Measurements from ENCODE around the gene HOMER3.
"Not testable (repeated sequence)": the region's sequence is repeated elsewhere in the genome, so short reads cannot be mapped to it uniquely, and the experiment has no call there.

The HOMER3 gene

GRCh38 chr19:18952364-18953003, 11.5 kb upstream of the HOMER3 start:
- not testable (repeated sequence) for DNase-seq (ENCODE audit: low read depth)

GRCh38 chr19:18951721-18952281, 10.8 kb upstream of the HOMER3 start:
- DNase-seq (ENCODE audit: low read depth) = no peak

- no peak for DNase-seq (ENCODE audit: low read depth)
Observed at GRCh38 chr19:18949858-18950257, 8.8 kb upstream of the HOMER3 start.

GRCh38 chr19:18948976-18949356, 7.9 kb upstream of the HOMER3 start:
- DNase-seq (ENCODE audit: low read depth) = no peak

DNA sequence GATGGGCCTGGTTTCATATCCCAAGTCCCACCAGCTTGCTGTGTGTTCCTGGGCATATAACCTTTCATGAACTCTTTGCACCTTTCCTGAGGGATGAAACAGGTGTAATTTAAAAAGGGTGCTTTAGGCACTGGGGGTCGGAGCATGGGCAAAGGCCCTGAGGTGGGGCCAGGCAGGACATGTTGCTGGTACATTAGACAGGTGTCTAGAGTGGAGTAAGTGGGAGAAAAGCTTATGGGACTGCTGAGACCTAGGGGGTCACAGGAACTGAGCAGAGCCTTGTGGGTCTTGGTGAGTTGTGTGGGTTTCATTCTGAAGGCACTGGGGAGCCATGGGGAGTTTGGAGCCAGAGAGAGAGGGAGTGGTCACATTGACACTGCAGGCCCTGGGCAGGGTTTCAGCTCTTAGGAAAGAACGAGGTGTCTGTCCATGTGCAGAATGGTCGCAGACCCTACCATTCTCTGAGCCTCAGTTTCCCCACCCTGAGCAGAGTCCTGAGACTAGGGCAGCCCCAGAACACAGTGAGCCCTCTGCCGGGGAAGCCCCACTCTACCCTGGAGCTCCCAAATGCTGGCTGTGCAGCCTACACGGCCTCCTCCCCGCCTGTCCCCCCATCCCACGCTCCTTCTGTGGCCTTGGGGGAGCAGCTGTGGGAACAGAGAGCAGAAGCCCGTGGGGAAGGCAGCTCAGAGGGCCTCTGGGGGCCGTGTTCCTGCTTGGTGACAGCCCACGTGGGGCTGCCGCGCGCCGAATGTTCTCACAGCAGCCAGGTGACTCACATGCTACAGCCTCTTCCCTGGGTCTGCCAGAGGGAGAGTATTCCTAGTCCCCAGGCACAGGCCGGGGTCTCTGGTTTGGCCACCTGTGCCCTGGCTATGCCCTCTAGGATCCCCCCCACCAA, 7.3 kb upstream of the HOMER3 start:
- DNase-seq (ENCODE audit: low read depth) = no peak

DNA sequence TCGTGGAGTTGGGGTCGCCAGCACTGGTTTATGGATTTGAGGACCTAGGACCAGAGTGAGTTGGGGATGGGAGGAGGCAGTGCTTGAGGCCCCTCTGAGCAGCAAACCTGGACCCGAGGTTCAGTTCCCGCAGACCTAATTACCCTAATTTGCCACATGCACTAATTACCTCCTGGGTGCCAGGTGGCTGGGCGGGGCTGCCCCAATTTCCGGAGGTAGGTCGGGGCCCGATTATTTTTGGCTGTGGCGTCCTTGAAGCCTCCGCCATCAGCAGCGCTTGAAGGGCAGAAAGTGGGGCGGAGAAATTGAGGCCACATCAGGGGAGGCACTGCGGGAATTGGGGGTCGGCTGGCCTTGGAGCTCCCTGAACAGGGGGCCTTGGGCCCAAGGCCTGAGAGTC, 5.9 kb upstream of the HOMER3 start:
- no peak for DNase-seq (ENCODE audit: low read depth)

DNA sequence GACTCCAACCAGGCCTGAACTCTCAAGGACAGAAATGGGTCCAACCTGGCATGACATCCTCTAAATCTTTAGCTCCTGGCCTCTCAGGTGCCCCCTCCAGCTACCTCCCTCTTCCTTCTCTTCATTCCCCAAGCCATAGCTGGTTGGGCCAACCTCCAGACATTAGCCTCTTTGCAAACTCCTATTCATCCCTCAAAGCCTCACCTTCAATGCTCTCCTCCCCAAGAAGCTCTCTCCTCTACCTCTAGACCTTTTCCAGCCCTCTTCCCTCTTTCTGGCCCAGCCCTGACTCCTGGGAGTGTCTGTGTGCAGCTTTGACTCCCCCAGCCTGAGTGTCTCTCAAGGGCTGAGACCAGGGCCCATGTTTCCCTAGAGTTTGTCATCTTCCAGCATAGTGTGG, 5.3 kb upstream of the HOMER3 start:
- DNase-seq (ENCODE audit: low read depth) = no peak

- no peak for DNase-seq (ENCODE audit: low read depth)
Observed at GRCh38 chr19:18945297-18945696, 4.3 kb upstream of the HOMER3 start.

DNA sequence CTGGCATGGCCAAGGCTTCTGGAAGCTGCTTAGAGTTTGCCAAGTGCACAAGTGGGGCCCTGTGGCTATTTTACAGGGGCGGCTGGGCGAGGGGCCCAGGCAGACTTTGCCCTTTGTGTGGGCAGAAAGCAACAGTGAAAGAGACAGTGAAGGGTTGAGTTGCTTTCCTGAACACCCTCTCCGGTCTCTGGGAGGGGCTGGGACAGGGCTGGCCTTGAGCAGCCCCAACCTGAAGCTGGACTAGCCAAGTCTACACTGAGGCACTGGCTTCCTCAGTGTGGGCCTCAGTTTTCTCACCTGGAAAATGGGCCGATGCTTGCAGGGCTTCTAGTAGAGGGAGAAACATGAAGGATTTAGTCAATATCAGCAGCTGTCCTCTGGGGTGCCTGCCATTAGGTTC, 2.4 kb upstream of the HOMER3 start:
- DNase-seq (ENCODE audit: low read depth) = no peak

DNA sequence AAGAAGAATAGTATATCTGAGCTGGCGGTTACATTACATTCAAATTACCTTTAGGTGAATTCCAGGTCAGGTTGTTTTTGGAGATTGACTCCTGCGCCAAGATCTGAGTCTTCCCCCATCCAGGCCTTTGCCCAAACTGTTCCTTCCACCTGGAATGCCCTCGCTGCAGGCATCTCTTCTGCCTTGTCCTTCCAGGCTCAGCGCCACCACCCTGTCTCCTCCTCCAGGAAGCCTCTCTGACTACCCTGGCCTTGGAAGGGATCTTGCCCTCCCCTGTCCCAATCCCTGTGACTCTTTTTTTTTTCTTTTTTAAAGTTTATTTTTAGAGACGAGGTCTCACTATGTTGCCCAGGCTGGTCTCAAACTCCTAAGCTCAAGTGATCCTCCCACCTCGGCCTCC, 1.7 kb upstream of the HOMER3 start:
- no peak for DNase-seq (ENCODE audit: low read depth)

DNA sequence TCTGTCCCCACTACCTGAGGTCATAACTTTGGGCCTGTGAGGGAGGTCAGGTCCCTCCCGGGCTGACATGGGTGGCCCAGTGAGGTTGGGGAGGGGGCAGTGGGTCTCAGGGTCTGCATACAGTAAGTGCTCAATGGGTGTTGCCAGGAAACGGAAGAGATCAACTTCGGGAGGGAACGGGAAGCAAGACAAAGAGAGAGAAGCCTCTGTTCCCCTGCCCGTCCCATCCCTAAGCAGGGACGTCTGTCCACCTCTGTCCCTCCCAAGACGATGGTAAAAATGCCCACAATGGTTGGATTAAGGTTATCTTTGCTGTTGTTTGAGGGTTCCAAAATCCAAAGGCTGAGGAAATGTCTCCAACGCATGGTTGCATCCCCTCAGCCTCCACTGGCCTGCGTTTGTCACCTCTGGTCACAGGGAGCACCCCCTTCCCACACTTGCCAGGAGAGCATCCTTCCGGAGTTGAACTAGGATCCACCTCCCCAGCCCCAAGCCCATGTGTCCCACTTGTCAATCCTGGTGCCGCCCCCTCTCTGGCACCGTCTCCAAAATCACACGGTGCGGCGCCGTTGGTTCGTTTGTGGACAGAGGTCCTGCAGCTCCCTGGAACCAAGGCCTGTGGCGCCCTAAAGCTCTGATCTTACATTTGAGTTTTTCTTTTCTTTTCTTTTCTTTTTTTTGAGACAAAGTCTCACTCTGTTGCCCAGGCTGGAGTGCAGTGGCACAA, 774 bp upstream of the HOMER3 start:
- DNase-seq (ENCODE audit: low read depth) = no peak

- DNase-seq (ENCODE audit: low read depth) = no peak
Observed at GRCh38 chr19:18939922-18940768, 872 bp downstream of the HOMER3 start.

GRCh38 chr19:18939163-18939562, 1.9 kb downstream of the HOMER3 start:
- no peak for DNase-seq (ENCODE audit: low read depth)

DNA sequence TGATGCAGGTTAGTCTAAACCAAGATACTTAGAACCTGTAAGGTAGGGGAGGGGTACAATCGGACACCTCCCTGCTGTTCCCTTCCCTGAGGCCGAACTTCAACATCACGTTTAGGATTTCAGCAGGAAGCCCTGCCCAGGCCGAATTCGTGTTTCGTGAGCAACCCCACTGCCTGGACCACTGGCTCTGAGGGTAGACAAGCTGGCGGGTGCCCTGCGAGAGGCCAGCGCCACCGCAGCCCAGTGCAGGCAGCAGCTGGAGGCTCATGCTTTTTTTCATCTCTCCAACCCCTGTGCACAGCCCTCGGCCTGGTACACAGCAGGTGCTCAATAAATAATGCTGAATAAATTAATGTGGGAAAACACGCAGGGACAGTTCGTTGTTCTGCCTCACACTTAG, 7.7 kb downstream of the HOMER3 start:
- DNase-seq (ENCODE audit: low read depth) = no peak

GRCh38 chr19:18932216-18932841, 8.7 kb downstream of the HOMER3 start:
- peak; percentile 85 for DNase-seq (ENCODE audit: low read depth)

- DNase-seq (ENCODE audit: low read depth) = no peak
Observed at GRCh38 chr19:18931316-18932162, 9.5 kb downstream of the HOMER3 start.

GRCh38 chr19:18929311-18929710, 11.7 kb downstream of the HOMER3 start:
- DNase-seq (ENCODE audit: low read depth) = no peak

DNA sequence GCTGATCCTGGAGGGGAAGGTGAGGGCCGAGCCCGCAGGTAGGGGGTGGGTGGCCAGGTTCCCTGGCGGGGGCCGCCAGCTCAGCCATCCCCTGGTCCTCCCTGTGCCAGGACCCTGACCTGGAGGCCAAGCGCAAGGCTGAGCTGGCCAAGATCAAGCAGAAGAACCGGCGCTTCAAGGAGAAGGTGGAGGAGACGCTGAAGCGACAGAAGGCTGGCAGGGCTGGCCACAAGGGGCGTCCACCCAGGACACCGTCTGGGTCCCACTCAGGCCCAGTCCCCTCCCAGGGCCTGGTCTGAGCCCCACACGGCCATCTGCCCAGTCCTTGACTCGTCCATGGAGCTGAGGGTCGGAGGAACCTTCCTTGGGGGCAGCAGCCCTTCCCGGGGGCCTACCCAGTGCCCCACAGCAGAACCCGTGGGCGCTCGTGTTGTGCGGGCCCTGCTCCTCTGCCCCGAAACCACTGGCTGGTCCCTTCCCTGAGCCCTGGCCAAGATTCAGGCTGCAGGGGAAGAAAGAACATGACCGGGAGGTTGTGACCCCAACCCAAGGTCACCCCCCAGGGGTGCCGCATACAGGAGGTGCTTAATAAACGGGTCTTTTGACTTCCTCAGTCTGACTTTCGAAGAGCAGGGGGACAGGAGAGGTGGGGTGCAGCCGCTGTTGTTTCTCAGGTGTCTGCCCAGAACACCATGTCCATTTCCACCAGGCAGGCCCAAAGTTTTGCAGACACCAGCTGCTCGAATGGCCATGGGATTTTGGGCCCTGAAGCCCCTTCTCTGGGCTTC, 12.8 kb downstream of the HOMER3 start:
- DNase-seq (ENCODE audit: low read depth) = no peak

- no peak for DNase-seq (ENCODE audit: low read depth)
Observed at GRCh38 chr19:18924684-18925213, 16.3 kb downstream of the HOMER3 start.
